GM21381 (cell line): ENCODE results near the gene RAET1L.
"Not testable (repeated sequence)": the region's sequence is repeated elsewhere in the genome, so short reads cannot be mapped to it uniquely, and the experiment has no call there.

Experiments
- ATAC-seq: cut with Tn5 transposase; IDR thresholded peaks from one replicate; pipeline ENCODE4 v1.9.1; 2021; ENCODE audit warnings: mild to moderate bottlenecking, moderate library complexity; ENCODE audit not compliant: unreplicated experiment

The RAET1L gene

DNA sequence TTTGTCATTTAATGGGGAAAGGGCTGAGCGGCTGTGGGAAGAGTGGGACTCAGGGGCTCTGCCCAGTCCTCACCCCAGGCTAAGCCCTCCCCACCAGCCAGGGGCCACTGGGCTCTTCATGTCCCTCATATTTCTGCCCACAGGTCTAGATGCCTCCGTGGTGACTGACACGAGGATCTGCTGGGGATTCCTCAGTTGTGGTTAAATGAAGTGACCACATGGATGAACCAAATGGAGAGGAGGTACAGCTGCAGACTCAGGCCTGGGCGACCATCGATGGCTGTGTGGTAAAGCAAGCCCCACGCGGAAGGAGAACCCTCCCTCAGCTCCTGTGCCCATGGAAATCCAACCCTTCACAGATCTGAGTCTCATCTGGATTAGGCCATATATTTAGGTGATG lies 29.4 kb downstream of the RAET1L start:
- ATAC-seq = no peak

DNA sequence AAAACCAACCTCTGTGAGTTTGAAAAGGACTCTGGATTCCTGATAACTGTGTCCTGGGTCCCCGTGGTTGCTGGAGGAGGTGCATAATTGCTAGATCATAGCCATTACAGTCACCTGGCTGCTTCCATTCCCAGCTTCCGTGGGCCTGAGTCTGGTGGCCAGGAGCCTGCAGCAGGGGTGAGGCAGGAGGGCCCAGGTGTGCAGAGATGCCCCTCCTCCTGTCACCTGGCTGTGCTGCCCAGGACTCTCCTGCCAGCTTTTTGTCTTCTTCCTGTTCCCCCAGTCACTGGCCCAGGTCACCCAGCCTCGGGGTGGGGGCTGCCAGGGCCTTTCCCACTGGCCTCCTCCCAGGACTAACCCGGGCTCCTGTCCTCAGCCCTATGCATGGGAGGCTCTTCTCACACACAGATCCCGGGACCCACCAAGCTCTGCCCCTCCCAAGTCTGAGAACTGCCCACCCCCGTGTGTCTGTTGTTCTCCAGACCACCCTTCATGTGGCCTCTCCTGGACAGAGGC lies 30.0 kb downstream of the RAET1L start:
- ATAC-seq = no peak

DNA sequence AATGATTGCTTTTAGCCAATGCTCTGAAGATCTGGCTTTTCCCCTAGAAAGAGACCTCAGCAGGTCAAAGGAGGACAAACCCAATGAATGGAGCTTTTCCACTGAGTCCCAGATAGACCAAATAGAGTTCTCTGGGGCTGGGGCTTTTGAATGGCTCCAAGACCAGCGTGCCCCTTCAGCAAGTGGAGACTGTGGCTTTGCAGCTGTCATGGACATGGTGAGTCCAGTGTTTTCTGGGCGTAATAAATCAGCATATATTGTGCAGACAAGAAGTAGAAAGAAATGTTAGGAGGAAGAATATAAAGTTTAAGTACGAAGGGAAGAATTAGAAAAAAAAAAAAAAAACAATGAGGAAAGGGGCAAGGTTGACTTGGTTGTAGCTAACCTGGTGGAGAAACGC lies 33.5 kb downstream of the RAET1L start:
- ATAC-seq = no peak

DNA sequence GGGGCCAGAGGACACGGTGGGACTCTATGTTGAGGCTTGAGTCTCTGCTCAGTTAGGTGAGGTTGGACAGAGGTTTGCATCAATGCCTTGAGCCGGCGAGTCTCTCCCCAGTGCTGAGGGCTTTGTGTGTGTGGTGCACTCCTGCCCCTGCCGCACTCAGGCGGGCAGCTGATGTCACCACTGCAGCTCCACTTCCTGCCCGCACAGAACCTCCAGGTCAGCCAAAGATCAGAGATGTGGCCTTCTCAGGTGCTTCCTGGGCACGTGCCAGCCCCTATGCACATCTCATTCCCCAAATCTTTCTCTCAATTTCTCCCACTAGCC lies 33.9 kb downstream of the RAET1L start:
- not testable (repeated sequence) for ATAC-seq

DNA sequence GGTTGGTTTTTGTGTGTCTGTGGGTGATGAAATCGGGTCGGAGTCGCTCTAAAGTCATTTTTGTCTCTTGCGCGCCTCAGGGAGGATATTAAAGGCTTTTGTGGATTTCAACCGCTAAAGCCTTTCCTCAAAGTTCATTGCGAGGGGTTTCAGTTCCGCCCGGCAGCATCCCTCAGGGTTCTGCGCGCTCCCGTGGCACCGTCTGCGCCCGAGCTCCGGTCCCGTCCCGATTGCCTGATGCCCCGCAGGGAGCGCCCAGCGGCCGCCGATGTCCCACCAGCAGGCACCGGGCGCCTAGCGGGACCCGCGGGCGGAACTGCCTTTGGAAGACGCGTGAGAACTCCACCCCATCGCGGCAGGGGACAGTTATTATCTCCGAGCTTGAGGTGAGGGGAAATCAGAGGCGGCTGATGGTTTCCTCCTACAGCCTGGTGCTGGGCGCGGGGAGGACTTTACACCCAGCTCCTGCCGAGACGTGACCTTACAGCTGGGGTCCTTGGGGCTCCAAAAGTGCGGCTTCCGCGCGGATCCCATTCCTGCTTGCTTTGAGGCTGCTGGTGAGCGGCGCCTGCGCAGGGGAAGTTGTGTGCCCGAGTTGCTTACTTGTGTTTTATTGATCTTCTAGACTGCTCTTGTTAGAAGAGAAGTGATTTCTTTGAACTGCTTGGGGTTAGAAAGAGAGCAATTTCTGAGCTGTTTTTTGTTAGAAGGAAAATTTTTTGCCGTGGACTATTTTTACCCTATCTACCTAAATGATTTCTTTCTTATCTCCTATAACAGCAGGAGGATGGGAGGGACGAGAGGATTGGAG lies 34.5 kb downstream of the RAET1L start:
- no peak for ATAC-seq

DNA sequence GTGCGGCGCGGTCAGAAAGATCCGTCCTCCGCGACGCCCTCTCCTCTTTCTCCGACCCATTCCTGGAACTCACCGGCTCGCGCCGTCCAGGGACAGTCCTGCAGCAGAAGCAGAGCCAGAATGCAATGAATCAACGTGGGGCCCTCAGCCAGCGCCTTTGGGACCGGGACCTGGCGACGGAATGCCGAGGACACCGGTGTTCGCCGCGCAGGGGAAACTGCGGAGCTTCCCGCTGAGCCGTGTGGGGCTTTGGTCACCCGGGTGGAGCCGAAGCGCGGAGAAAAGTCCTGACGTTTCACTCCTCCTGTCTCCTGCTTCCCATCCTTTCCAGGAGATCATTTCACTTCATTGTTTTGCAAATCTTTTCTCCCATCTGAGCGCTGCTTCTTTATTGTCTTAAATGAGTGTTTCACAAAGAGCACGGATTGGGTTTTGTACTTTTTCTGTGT lies 35.1 kb downstream of the RAET1L start:
- no peak for ATAC-seq

DNA sequence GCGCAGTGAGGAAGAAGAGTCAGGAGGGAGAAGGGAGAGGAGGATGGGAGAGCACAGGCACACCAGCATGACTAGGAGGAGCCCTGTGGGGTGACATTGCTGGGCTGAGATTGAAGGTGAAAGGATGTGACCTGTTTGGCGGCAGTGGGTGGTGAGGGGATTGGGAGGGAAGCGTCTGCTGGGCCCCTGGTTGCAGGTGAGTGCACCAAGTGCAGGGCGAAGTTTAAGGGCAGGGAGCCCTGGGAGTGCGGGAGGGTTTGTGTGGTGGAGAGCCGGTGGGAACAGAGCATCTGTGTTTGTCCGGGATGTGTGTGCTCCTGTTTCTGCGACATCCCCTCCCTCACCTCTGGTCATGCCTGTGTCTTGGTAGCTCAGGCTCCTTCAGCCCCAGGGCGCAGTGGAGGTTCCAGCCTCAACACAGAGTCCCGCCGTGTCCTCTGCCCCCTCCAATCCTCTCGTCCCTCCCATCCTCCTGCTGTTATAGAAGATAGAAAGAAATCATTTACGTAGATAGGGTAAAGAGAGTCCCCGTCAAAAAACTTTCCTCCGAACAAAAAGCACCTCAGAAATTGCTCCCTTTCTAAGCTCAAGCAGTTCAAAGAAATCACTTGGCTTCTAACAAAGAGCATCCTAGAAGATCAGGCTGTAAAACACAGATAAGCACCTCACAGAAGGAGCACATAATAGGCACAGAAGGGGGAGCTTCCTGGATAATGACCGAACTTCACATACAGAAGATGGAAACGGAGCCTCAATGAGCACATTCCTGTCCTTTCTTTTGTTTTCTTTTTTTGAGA lies 36.6 kb downstream of the RAET1L start:
- ATAC-seq = no peak

DNA sequence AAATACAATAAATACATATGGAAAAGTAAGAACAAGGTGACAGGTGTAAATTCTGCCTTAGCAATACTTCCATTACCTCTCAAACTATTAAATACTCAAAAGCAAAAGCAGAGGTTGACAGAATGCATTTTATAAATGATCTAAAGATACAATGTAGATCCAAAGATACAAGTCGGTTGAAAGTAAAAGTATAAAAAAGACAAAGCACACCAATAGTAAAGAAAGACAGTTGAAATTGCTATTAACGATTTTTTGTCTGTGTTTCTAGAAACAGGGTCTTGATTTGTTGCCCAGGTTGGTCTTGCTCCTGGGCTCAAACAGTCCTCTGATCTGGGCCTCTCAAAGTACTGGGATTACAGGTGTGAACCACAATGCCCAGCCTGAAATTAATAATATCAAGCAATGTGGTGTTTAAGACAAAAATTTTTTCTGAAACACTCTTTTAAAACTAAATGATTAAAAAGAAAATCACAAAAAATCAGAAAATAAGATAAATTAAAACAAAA lies 37.7 kb downstream of the RAET1L start:
- no peak for ATAC-seq

DNA sequence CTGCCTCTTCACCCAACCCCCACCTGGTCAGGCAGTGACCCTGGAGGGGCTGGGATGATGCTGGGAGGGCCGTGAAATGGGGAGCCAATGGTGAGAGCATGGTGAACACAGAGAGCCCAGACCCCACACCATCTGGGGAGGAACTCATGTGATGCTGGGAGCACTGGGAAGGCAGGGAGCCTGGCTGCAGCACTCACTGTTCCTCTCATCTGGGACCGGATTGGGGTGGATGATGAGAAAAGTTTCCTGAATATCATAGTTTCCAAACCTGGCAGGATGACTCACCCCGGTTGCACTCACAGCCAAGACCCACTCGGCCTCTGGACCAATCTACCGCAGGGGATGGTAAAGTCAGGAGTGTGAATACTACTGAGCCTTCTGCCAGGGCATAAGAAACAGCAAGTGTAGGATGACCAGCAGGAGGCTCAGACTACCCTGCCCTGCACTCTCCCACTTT lies 39.8 kb downstream of the RAET1L start:
- ATAC-seq = no peak

DNA sequence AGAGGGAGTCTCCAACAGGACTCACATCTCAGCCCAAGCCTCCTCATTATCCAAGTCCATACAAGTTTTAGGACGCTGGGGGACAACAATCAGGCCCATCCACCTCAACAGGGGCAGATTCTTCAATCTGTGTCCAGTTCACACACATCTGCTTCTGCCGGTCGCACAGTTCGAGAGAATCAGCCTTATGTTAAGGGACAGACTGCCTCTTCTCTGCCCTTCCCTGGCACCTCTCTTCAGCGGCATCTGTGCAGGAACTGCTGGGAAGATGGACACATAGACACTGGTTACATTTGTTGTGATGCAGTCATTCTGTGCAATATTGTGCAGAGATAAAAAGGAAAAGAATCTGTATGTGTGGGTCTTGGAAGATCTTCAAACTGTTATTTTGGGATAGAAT lies 40.6 kb downstream of the RAET1L start:
- ATAC-seq = no peak

DNA sequence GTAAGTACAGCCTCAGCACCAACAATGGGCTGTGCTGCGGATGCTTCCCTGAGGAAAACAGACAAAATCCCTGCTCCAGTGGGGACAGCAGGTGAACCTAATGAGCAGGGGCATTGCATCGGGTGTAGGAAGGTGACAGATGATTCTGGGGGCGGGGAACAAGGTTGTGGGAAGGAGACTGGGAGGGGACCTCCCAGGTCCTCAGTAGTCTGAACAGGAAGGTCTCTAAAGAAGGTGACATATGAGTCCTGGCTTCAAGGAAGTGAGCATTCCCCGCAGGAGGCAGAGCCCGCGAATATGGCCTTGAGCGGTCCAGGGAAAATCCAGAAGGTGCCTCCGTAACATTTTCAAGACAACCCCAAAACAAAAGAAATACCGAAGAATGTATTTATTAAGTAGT lies 42.2 kb downstream of the RAET1L start:
- ATAC-seq = no peak

DNA sequence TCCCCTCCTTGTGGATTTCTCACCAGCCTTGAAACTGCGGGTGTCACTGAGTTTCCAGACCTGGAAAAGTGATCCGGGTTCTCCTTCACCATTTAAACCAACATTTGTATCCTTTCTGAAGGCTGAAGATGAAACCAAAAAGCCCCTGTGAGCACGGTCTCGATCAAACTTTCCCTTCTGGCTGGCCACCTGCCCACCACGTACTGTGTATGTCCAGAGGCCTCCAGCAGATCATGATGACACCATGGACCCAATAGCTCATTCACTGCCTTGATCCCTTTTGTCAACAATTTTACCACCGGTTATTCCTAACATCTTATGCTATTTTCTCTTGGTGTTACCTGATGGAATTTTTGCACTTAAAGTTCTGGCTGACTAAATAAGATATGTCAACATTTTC lies 46.0 kb downstream of the RAET1L start:
- no peak for ATAC-seq

DNA sequence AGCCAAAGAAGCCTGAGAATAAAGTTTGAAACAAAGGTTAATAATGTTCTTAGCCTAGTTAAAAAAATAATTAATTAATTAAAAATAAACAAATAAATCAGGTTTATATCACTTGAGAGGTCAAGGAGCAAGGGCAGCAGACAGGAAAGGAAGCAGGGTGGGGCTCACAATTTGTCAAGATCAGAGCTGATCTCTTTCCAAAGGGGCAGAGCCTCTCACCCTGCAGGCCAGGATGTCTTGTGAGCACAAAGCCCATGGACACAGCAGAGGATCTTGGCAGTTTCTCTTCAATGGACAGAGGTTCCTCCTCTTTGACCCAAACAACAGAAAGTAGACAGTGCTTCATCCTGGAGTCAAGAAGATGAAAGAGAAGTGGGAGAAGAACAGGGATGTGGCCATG lies 46.7 kb downstream of the RAET1L start:
- ATAC-seq = no peak

DNA sequence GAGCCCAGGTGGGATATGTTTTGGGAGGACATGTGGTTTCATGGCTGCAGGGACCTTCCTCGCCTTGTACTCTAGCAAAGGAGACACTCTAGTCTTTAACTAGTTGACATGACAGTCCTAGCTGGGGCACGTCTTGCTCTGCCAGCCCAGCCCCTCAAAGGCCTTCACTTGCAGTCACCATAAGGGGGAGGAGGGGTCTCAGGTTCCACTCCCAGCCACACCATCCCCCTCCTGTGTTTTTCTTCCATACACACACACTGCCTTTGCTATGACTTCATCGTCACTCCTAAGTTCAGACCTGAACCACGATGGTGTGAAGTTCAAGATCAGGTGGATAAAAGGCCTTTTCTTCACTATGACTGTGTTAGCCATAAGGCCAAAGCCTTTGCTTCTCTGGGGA lies 48.1 kb downstream of the RAET1L start:
- ATAC-seq = no peak

DNA sequence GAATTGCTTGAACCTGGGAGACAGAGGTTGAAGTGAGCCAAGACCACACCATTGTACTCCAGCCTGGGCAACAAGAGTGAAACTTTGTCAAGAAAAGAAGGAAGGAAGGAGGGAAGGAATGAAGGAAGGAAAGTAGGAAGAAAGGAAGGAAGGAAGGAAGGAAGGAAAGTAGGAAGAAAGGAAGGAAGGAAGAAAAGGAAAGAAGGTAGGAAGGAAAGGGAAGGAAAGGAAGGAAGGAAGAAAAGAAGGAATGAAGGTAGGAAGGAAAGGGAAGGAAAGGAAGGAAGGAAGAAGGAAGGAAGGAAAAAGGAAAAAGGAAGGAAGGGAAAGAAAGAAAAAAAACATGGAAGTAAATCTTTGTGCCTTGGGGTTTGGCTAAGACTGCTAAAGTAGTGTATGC lies 49.9 kb downstream of the RAET1L start:
- ATAC-seq = no peak

DNA sequence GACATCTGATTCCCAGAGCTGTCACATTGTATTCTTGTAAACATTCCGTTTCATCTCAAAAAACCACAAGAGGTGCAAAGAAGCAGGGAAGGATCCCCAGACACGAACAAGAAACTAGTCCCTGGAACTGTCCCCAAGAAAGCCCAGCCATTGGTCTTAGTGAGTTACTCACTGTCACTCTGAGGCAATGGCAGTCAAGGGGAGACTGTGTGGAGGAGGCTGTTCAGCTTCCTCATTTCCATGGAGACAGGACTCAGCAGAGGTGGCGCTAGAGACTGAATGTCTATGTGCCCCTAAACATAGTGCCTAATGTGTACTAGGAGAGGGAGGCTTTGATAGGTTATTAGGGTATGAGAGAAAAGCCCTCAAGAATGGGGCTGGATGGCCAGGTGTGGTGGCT lies 50.5 kb downstream of the RAET1L start:
- no peak for ATAC-seq

DNA sequence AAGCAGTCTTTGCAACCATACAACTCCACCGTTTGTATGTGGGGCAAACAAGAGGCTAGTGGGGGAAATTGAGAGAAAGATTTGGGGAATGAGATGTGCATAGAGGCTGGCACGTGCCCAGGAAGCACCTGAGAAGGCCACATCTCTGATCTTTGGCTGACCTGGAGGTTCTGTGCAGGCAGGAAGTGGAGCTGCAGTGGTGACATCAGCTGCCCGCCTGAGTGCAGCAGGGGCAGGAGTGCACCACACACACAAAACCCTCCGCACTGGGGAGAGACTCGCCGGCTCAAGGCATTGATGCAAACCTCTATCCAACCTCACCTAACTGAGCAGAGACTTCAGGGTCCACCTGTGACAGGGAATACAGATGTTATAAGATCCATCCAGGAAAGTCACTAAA lies 50.9 kb downstream of the RAET1L start:
- ATAC-seq = not testable (repeated sequence)

DNA sequence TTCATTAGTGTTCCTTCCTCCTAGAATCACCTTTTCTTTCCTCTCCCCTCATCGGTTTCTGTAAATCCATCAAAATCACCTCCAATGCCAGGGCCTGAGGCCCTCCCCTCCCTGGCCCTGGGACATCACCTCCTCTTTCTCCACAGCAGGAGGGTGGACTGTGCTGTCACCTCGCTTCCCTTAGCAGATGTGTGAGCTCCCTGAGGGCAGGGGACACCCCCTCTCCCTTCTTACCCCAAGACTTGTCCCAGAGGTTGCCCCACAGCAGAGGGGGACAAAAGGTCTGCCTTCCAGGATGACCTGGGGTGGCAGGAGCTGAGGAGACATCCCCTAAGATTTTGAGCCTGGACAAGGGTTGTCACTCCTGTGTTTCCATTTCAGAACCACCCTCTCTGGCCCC lies 55.7 kb downstream of the RAET1L start:
- no peak for ATAC-seq

DNA sequence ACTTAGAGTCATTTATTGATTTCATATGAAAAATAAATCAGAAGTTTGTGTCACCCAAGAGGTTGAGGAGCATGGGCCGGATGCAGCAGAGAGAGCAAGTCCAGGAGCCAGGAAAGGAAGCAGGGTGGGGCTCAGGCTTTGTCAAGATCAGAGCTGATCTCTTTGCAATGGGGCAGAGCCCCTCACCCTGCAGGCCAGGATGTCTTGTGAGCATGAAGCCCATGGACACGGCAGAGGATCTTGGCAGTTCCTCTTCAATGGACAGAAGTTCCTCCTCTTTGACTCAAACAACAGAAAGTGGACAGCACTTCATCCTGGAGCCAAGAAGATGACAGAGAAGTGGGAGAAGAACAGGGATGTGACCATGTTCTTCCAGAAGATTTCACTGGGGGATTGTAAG lies 56.4 kb downstream of the RAET1L start:
- not testable (repeated sequence) for ATAC-seq
